ENCODE data around the gene SNX13. TPM values are rescaled to one million over a fixed set of nuclear protein-coding genes. Genes with fewer than 3 reads are reported as not detected.
"Not testable (repeated sequence)": the region's sequence is repeated elsewhere in the genome, so short reads cannot be mapped to it uniquely, and the experiment has no call there.

SNX13 gene
- total RNA-seq, 1 experiment from 2014 or later: 41.8 TPM

- POLR2A ChIA-PET: no interaction called here
- no peak for TF ChIP-seq CTCF (IDR thresholded peaks at IDR 0.05; ENCODE audit: insufficient read depth in 1 of 2, low read depth in 1 of 2, low read length in 1 of 2, severe bottlenecking in 1 of 2, unreplicated experiment in 1 of 2)
- BruUV-seq (replicated peaks): no TSS peak
Observed at GRCh38 chr7:17815318-17815717, 125.0 kb downstream of the SNX13 start.

GRCh38 chr7:17814058-17814457, 126.2 kb downstream of the SNX13 start:
- BruUV-seq (replicated peaks): no TSS peak
- Mint-ChIP-seq H3K36me3 (ENCODE audit: insufficient read depth, unreplicated experiment) (peaks cover 5% of the 10 kb centered on the region), H3K9me3 (ENCODE audit: unreplicated experiment) (no peaks in the 10 kb centered on the region), H3K27me3 (ENCODE audit: insufficient read depth, unreplicated experiment) (no peaks in the 10 kb centered on the region), H3K27ac (ENCODE audit: unreplicated experiment) (no peak overlapping the region), H3K4me1 (ENCODE audit: low read depth, unreplicated experiment) (no peaks in the 10 kb centered on the region), H3K4me3 (ENCODE audit: unreplicated experiment) (no peak overlapping the region)
- H3K9me3 ChIP-seq: peaks cover 3% of the 10 kb centered on the region; the same call in 1 of the 2 replicates
- TF ChIP-seq CTCF (IDR thresholded peaks at IDR 0.05; ENCODE audit: insufficient read depth in 1 of 2, low read depth in 1 of 2, low read length in 1 of 2, severe bottlenecking in 1 of 2, unreplicated experiment in 1 of 2): no peak
- CTCF ChIA-PET: no interaction called here
- H3K4me1 ChIP-seq: no peaks in the 10 kb centered on the region
- POLR2A ChIA-PET: no interaction called here
- no peaks in the 10 kb centered on the region for H3K27me3 ChIP-seq (replicated peaks; ENCODE audit: control insufficient read depth, insufficient read depth, low read length)
- intact Hi-C loops (cut with micrococcal nuclease; ENCODE audit: unreplicated experiment): no loop called here
- no peak for DNase-seq
- no peak overlapping the region for H3K4me3 ChIP-seq (ENCODE audit: low read depth, low read length)
- no peaks in the 10 kb centered on the region for H3K36me3 ChIP-seq (ENCODE audit: control insufficient read depth, insufficient read depth, low read length)

More at GRCh38 chr7:17815318-17815717, 125.0 kb downstream of the SNX13 start:
- CTCF ChIA-PET: no interaction called here
- H3K9me3 Mint-ChIP-seq (ENCODE audit: unreplicated experiment): no peaks in the 10 kb centered on the region
- no peak for DNase-seq
- Histone ChIP-seq H3K4me3 (ENCODE audit: low read depth, low read length) (no peak overlapping the region), H3K4me1 (no peaks in the 10 kb centered on the region), H3K27me3 (replicated peaks; ENCODE audit: control insufficient read depth, insufficient read depth, low read length) (no peaks in the 10 kb centered on the region), H3K36me3 (ENCODE audit: control insufficient read depth, insufficient read depth, low read length) (no peaks in the 10 kb centered on the region), H3K9me3 (peaks cover 3% of the 10 kb centered on the region; the same call in 1 of the 2 replicates)
- H3K27ac Mint-ChIP-seq (ENCODE audit: unreplicated experiment): no peak overlapping the region
- H3K36me3 Mint-ChIP-seq (ENCODE audit: insufficient read depth, unreplicated experiment): peaks cover 5% of the 10 kb centered on the region
- intact Hi-C loops (cut with micrococcal nuclease; ENCODE audit: unreplicated experiment): no loop called here
- H3K4me3 Mint-ChIP-seq (ENCODE audit: unreplicated experiment): no peak overlapping the region
- H3K4me1 Mint-ChIP-seq (ENCODE audit: low read depth, unreplicated experiment): no peaks in the 10 kb centered on the region
- no peaks in the 10 kb centered on the region for H3K27me3 Mint-ChIP-seq (ENCODE audit: insufficient read depth, unreplicated experiment)

GRCh38 chr7:17809215-17809614, 131.1 kb downstream of the SNX13 start:
- BruUV-seq (replicated peaks); H3K27ac Mint-ChIP-seq (ENCODE audit: unreplicated experiment); POLR2A ChIA-PET; H3K4me1 Mint-ChIP-seq (ENCODE audit: low read depth, unreplicated experiment); H3K4me1 ChIP-seq; H3K36me3 Mint-ChIP-seq (ENCODE audit: insufficient read depth, unreplicated experiment); intact Hi-C loops (cut with micrococcal nuclease; ENCODE audit: unreplicated experiment); DNase-seq; H3K9me3 Mint-ChIP-seq (ENCODE audit: unreplicated experiment); H3K9me3 ChIP-seq; CTCF ChIA-PET; H3K36me3 ChIP-seq (ENCODE audit: control insufficient read depth, insufficient read depth, low read length); H3K4me3 ChIP-seq (ENCODE audit: low read depth, low read length); H3K27me3 Mint-ChIP-seq (ENCODE audit: insufficient read depth, unreplicated experiment); H3K4me3 Mint-ChIP-seq (ENCODE audit: unreplicated experiment); H3K27me3 ChIP-seq (replicated peaks; ENCODE audit: control insufficient read depth, insufficient read depth, low read length): not testable (repeated sequence)

GRCh38 chr7:17807242-17807641, 133.1 kb downstream of the SNX13 start:
- H3K27me3 ChIP-seq (replicated peaks; ENCODE audit: control insufficient read depth, insufficient read depth, low read length): no peaks in the 10 kb centered on the region
- BruUV-seq (replicated peaks): no TSS peak
- DNase-seq: no peak
- H3K36me3 Mint-ChIP-seq (ENCODE audit: insufficient read depth, unreplicated experiment): peaks cover 4% of the 10 kb centered on the region
- H3K4me1 Mint-ChIP-seq (ENCODE audit: low read depth, unreplicated experiment): no peaks in the 10 kb centered on the region
- H3K27me3 Mint-ChIP-seq (ENCODE audit: insufficient read depth, unreplicated experiment): no peaks in the 10 kb centered on the region
- no peak overlapping the region for H3K4me3 Mint-ChIP-seq (ENCODE audit: unreplicated experiment)
- H3K9me3 Mint-ChIP-seq (ENCODE audit: unreplicated experiment): no peaks in the 10 kb centered on the region
- H3K4me1 ChIP-seq: no peaks in the 10 kb centered on the region
- no peak for TF ChIP-seq CTCF (IDR thresholded peaks at IDR 0.05; ENCODE audit: insufficient read depth in 1 of 2, low read depth in 1 of 2, low read length in 1 of 2, severe bottlenecking in 1 of 2, unreplicated experiment in 1 of 2)
- POLR2A ChIA-PET: no interaction called here
- no peak overlapping the region for H3K4me3 ChIP-seq (ENCODE audit: low read depth, low read length)
- H3K9me3 ChIP-seq: peaks cover 3% of the 10 kb centered on the region; the same call in 1 of the 2 replicates
- H3K36me3 ChIP-seq (ENCODE audit: control insufficient read depth, insufficient read depth, low read length): no peaks in the 10 kb centered on the region
- intact Hi-C loops (cut with micrococcal nuclease; ENCODE audit: unreplicated experiment): no loop called here
- CTCF ChIA-PET: no interaction called here
- H3K27ac Mint-ChIP-seq (ENCODE audit: unreplicated experiment): no peak overlapping the region

All from Caco-2 (cell line).